Measurements from ENCODE around the gene LRRC71.

DNA sequence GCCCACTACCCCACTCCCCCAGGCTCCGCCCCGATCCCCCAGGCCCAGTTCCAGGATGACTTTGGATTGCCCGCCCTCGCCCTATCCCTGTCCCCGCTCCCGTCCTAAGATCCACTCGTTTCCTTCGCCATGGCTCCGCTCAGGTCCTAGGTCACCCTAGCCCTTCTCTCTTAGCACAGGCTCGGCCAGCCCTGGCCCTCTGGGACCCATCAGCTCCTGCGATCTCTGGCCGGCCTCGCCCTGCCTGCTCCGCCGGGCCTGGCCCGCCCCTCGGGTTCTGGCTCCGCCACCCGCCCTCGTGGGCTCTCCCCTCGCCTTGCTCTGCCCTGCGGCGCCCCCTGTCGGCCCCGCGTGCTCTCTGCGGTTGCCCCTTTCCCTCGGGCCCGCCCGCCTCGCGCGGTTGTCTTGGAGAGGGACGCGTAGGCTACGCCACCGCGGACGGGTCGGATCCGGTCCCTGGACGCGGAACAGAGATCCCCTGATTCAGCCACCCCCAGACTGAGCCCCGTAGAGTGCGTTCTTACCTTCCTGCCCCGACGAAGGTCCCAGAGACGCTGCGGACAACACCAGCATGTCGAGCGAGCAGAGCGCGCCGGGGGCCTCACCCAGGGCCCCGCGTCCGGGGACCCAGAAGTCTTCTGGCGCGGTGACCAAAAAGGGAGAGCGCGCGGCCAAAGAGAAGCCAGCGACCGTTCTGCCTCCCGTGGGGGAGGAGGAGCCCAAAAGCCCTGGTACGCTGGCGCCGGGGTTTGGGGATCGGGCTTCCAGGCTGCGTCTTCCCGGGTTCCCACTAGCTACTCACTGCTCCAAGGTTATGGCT, at the start of gene LRRC71:
- TF ChIP-seq POLR2A (IDR thresholded peaks at IDR 0.05) (no peak), POLR2AphosphoS5 (IDR thresholded peaks at IDR 0.05) (peak in 2 of 3 donors; percentile 36 to 61)
- TF ChIP-seq, protein P1, sequence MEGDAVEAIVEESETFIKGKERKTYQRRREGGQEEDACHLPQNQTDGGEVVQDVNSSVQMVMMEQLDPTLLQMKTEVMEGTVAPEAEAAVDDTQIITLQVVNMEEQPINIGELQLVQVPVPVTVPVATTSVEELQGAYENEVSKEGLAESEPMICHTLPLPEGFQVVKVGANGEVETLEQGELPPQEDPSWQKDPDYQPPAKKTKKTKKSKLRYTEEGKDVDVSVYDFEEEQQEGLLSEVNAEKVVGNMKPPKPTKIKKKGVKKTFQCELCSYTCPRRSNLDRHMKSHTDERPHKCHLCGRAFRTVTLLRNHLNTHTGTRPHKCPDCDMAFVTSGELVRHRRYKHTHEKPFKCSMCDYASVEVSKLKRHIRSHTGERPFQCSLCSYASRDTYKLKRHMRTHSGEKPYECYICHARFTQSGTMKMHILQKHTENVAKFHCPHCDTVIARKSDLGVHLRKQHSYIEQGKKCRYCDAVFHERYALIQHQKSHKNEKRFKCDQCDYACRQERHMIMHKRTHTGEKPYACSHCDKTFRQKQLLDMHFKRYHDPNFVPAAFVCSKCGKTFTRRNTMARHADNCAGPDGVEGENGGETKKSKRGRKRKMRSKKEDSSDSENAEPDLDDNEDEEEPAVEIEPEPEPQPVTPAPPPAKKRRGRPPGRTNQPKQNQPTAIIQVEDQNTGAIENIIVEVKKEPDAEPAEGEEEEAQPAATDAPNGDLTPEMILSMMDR (IDR thresholded peaks at IDR 0.05) = peak; percentile 56 to 78 (median 68)

All from breast epithelium (tissue), 3 donors.